Forelimb muscle (tissue), 1 donor: ENCODE data around the gene PARD3. TPM values are rescaled to one million over a fixed set of nuclear protein-coding genes. Genes with fewer than 3 reads are reported as not detected.
"Not testable (repeated sequence)": the region's sequence is repeated elsewhere in the genome, so short reads cannot be mapped to it uniquely, and the experiment has no call there.

Source experiments
- DNase-seq: peaks from one replicate; pipeline ENCODE4 v3.0.0-alpha.2; 2013; ENCODE audit warnings: low read depth
- polyA plus RNA-seq: library from polyadenylated mRNA; unstranded; fragments of 120-200 nt; gene quantifications from one replicate; pipeline ENCODE4 v1.2.1, GENCODE V29; 2013; ENCODE audit not compliant: insufficient read length

The PARD3 gene
- polyA plus RNA-seq: 40.0 TPM

DNA sequence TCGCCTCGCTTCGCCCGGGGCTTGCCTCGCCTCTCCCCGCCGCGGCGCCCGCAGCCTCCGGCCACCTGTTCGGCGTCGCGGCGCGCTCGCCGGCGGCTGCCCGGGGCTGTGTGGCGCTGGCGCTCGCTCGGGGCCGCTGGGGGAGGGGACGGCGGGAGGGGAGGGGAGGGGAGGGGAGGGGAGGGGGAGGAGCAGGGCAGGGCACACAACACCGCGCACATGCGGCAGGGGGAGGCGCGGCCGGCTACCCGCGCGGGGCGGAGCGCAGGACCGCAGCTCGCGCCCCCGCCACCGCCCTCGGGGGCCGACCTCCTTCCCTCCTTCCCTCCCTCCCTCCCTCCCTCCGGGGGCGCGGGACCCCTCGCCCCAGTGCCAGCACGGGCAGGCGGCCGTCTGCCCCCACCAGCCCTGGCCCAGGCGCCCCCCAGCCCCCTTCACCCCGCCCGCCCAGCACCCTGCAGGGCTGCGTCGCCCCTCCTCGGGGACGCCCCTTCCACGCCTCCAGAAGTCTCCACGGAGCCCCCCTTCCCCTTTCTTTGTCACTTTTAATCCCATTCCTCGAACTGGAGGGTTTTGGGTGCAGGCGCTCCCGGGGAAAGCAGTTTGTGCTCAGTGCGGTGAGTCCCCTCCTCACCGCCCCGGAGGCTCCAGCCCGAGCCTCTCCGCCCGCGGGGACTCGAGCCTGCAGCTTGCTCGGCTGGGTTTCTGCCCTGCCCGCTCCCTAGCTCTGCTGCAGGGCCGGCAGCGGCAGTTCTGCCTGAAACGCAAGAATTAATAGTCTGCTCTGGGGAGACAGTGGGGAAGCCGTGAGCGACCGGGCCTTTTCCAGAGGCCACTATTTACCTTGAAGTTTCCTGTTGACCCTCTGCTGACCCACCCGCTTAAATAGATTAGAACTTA lies at the start of gene PARD3:
PARD3 (minus strand) TSS at position 112 of the 900 bp plus-strand sequence. CDS start 301 bp downstream, outside the sequence.
- DNase-seq: no peak

GRCh38 chr10:34864149-34865067 lies 49.3 kb upstream of the PARD3 start:
- no peak for DNase-seq

- no peak for DNase-seq
Measured at GRCh38 chr10:34862892-34863291, 47.8 kb upstream of the PARD3 start.

- no peak for DNase-seq
Measured at GRCh38 chr10:34861293-34862021, 46.4 kb upstream of the PARD3 start.

DNA sequence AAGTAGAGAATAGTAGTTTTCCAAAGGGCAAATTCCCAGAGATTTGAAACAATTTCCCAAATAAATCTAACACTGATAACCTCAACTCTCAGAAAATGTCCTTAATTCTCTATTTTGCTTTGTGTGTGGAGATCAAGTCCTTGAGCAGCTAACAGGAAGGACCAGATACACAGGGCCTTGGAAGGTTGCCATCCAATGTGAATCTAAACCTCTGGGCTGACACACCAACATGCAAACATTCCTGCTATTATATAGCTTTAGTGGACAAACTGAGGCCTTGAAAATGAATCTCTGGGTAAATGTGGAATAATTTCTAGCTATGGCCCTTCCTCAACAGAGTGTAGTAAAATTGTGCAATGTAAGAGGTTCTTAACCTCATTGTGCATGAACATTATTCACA lies 44.1 kb upstream of the PARD3 start:
- DNase-seq: no peak

DNA sequence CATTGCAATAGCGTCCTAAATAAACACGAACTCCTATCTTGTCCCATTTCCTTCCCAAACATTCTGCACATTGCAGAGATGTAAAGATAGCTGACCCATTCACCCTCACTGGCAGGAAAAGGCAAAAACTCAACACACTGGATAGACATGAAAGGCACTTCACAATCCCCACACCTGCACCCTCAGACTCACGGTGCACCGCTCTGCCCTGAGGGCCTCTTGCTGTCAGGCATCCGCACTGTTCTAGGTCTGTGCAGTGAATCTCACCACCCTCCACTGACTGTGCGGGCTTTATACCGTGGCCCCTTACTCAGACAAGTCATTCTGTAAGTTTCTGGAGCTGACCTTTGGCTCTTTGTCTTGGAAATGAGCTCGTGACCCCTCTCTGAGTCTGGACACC lies 42.9 kb upstream of the PARD3 start:
- no peak for DNase-seq

DNA sequence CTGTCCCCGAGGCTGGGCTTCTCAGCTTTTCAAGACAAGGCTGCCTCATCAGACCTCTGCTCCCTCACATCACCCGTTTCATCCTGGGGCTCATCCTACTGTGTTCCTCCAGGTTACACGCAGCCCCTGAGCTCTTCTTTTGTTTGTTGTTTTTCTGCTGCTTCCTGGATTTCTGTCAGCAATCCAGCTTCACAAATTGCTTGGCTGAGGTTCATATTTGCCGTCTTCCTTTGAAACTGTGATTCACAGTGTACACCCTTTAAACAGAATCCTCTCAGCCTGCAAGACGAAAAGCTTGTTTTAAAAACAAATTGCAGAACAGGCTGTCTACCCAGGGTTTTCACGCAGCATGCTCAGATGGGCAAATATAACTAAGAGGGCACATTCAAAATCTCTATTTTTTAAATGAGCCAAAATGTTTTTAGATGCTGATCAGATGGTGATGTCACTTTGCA lies 39.1 kb upstream of the PARD3 start:
- DNase-seq: no peak

DNA sequence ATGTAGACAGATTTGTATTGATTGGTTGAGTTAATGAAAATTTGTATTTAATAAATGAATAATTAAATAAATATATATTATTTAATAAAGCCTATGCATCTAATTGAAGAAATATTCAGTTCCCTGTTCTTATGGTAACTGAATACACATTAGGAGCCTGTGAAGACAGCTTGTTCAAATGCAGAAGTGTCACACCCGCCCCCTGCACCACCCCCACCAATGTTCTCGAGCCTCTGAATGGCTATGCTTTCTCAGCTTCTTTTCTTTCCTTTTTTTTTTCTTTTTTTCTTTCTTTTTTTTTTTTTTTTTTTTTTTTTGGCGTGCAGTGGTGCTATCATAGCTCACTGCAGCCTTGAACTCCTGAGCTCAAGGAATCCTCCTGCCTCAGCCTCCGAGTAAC lies 38.3 kb upstream of the PARD3 start:
- no peak for DNase-seq

DNA sequence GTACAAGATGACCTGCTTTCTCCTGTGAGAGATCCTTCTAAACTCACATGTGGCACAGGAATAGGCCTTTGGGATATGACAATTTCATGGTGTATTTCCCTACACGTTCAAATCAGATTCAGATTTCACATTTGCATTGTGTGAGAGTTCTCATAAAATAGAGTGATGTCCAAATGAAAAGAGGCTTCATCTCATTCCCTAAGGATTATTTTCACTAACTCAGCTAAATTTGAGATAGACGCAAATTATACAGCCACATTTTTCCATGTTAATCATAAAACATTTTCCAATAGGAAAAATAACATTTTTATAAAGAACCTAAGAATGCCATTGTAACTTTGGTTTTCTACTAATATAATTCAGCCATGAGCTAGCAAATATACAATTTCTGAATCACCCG lies 35.5 kb upstream of the PARD3 start:
- no peak for DNase-seq

GRCh38 chr10:34850036-34850435 lies 34.9 kb upstream of the PARD3 start:
- no peak for DNase-seq

DNA sequence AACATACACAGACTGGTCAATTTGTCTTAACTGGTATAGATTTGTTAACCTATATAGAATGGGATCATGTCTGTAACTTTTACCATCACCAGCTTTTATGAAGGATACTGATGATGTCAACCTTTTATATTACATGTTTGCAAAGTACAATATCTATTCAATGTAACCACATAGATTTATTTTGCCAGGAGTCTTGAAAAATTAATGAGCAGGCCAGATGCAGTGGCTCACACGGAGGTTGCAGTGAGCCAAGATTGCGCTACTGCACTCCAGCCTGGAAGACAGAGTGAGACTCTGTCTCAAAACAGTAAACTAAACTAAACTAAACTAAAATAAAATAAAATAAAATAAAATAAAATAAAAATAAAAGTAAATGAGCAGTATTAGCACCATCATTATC lies 30.0 kb upstream of the PARD3 start:
- DNase-seq: no peak

- no peak for DNase-seq
Measured at GRCh38 chr10:34844448-34844847, 29.4 kb upstream of the PARD3 start.

GRCh38 chr10:34843470-34843869 lies 28.4 kb upstream of the PARD3 start:
- not testable (repeated sequence) for DNase-seq

- no peak for DNase-seq
Measured at GRCh38 chr10:34838366-34838900, 23.3 kb upstream of the PARD3 start.

DNA sequence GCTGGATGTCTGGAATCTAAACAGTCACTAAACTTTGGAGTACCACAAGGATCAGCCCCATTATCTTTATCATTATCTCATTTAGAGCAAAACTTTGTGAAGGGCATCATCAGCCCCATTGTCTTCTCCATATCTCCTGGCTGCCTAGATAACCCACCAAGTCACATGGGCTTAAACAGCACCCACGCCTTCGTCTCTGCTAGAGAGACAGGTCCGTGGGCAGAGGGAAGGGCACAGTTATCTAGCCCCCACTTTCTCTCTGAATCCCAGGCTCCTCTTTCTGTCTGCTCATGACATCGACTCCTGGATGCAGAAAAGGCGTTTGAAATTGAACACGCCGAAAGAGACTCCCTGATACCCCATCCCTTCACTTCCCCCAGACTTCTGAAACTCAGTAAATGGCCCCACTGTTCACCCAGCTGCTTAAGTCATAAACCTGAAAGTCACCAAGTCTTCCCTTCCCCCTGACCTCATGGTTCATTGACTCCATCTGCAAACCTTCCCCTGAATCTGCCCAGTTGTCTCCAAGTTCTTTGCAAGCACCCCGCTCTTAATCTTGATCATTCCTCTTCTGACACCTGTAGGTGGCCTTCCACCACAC lies 20.9 kb upstream of the PARD3 start:
- DNase-seq: no peak

GRCh38 chr10:34834274-34834673 lies 19.2 kb upstream of the PARD3 start:
- DNase-seq: no peak

GRCh38 chr10:34830217-34830822 lies 15.2 kb upstream of the PARD3 start:
- no peak for DNase-seq

DNA sequence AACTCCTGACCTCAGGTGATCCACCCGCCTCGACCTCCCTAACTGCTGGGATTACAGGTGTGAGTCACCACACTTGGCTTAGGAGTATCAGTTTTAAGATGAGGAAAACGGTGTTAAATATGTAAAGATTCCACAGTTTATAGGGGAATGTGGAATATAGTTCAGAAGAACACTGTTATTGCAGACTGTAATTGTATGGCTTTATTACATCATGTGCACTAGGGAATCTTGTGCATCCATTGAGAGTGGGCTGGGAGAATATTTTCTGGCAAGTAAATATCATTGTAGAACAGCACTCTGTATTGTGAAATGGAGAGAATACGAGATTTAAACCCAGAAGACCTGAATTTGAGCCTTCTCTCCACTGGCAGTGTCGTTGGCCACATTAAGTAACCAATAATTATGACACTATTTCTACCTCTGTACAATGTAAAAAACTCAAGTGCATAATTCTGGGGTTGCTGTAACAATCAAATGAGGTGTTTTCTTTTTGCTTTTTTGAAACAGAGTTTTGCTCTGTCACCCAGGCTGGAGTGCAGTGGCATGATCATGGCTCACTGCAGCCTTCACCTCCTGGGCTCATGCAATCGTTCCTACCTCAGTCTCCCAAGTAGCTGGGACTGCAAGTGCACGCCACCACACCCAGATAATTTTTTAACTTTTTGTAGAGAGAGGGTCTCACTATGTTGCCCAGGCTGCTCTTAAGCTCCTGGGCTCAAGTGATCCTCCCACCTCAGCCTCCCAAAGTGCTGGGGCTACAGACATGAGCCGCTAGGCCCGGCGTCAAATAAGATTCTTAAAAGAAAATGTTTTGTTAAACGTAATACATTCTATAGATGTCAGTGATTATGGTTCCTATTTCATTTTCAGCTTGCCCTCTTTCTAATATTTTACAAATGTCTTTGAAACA lies 12.0 kb upstream of the PARD3 start:
- no peak for DNase-seq

DNA sequence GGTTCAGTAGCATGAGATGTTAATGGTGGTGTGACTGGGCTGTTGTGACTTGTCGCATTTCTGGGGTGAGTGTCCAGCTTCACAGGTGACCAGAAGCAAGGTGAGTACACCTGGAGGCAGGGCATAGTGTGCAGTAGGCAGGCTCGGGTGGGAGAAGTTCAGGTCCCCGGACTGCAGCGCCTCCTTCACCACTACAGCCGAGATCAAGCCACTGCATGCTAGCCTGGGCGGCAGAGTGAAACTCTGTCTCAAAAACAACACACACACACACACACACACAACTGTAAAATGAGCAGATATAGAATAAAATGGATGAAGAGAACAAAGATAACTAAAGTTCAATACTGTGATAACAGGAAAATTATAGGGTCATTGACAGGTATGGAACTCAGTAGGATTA lies 11.1 kb upstream of the PARD3 start:
- no peak for DNase-seq

DNA sequence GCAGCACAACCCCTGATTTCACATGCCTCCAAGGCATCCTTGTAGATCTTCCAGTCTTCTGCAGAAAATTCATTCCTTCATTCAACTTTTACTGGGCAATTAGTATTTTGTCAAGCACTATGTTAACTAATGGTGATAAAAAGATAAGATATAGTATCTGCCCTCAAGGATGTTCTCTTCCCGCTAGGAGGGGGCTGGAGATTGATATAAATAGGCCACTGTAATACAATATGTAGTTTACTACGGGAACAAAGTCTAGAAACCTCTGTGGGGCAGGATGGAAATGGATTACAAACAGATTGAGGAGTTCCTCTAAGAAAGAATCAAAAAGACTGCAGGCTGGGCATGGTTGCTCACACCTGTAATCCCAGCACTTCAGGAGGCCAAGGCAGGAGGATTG lies 10.3 kb upstream of the PARD3 start:
- DNase-seq: no peak
